Loucy (cell line): ENCODE data around the gene TENT4B.
A peak's percentile ranks its signal among the peaks of the same experiment; 100 is the strongest.

Experiments
- H2AFZ ChIP-seq: fragments of 200-600 bp; sonication (generic); 2 replicates; pipeline ENCODE4 v1.6.0; 2016; ENCODE audit warnings: antibody characterized with exemption, mild to moderate bottlenecking, low read length, moderate library complexity
- H3F3A ChIP-seq: fragments of 200-600 bp; 2 replicates; pipeline ENCODE4 v1.6.0; 2016; ENCODE audit warnings: antibody characterized with exemption, low read depth, mild to moderate bottlenecking
- H3K27me3 ChIP-seq: fragments of 200-600 bp; sonication (generic); 2 replicates; pipeline ENCODE4 v1.6.1; 2014; ENCODE audit warnings: low read length, mild to moderate bottlenecking; ENCODE audit not compliant: insufficient read depth, poor library complexity, severe bottlenecking
- H3K36me3 ChIP-seq: fragments of 200-600 bp; sonication (generic); 2 replicates; pipeline ENCODE4 v1.6.1; 2016; ENCODE audit warnings: low read length; ENCODE audit not compliant: insufficient read depth
- H3K4me1 ChIP-seq: fragments of 200-600 bp; sonication (generic); 2 replicates; pipeline ENCODE4 v1.5.1; 2014; ENCODE audit warnings: low read length, mild to moderate bottlenecking; ENCODE audit not compliant: insufficient read depth, poor library complexity, severe bottlenecking
- H3K4me2 ChIP-seq: fragments of 200-600 bp; sonication (generic); 2 replicates; pipeline ENCODE4 v1.6.0; 2014; ENCODE audit warnings: antibody characterized with exemption, low read length, low read depth, mild to moderate bottlenecking; ENCODE audit not compliant: poor library complexity, severe bottlenecking
- H3K4me3 ChIP-seq: fragments of 200-600 bp; sonication (generic); 2 replicates; pipeline ENCODE4 v1.5.1; 2014; ENCODE audit warnings: low read length, mild to moderate bottlenecking, mixed read lengths; ENCODE audit not compliant: poor library complexity, severe bottlenecking
- H3K79me2 ChIP-seq: fragments of 200-600 bp; sonication (generic); 2 replicates; pipeline ENCODE4 v1.6.1; 2014; ENCODE audit warnings: low read length; ENCODE audit not compliant: insufficient read depth
- H3K9ac ChIP-seq: fragments of 200-600 bp; sonication (generic); 2 replicates; pipeline ENCODE4 v1.6.0; 2014; ENCODE audit warnings: mild to moderate bottlenecking, low read depth, low read length, moderate library complexity; ENCODE audit not compliant: poor library complexity, severe bottlenecking
- H3K9me2 ChIP-seq: fragments of 200-600 bp; sonication (generic); replicated peaks from 2 replicates; pipeline ENCODE4 v1.6.1; 2016; ENCODE audit warnings: low read depth, low read length, mixed read lengths
- H3K9me3 ChIP-seq: fragments of 200-600 bp; sonication (generic); 2 replicates; pipeline ENCODE4 v1.6.1; 2014; ENCODE audit warnings: mild to moderate bottlenecking, antibody characterized with exemption, low read length, low read depth; ENCODE audit not compliant: insufficient read depth
- H4K20me1 ChIP-seq: fragments of 200-600 bp; sonication (generic); 2 replicates; pipeline ENCODE4 v1.6.0; 2014; ENCODE audit warnings: antibody characterized with exemption, low read length, mild to moderate bottlenecking; ENCODE audit not compliant: insufficient read depth, poor library complexity, severe bottlenecking
- EZH2phosphoT487 ChIP-seq: fragments of 200-600 bp; IDR thresholded peaks from 2 replicates; pipeline ENCODE4 v1.6.1; 2018; ENCODE audit warnings: antibody characterized with exemption, mild to moderate bottlenecking, moderate library complexity, borderline replicate concordance
- TF ChIP-seq, protein P1 (sequence below): fragments of 200-600 bp; sonication (generic); conservative IDR thresholded peaks from 2 replicates; pipeline ENCODE4 v1.5.1; 2014; ENCODE audit warnings: mild to moderate bottlenecking, antibody characterized with exemption, low read length

TENT4B gene

DNA sequence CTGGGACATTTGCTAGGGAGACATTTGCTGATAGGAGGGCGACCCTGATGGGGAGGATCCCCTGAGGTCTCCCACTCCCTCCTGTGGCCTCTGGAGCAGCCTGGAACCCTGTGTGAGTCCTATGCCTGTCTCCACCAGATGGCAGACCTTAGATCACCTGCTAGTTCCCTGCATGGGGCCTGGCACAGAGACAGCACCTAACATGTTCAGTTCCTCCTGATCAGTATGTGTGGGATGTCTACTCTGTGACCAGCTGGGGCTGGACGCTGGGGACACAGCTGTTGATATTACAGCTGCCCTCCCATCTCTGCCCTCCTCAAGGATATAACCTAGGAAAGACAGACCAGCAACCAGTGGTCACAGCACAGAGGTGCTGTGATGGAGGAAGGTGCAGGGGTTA, 112.2 kb downstream of the TENT4B start:
- no peaks in the 10 kb centered on the region; the same call in 1 of the 2 replicates for H3F3A ChIP-seq
- H3K4me1 ChIP-seq = peaks cover 53% of the 10 kb centered on the region
- TF ChIP-seq EZH2phosphoT487 = no peak
- TF ChIP-seq, protein P1, sequence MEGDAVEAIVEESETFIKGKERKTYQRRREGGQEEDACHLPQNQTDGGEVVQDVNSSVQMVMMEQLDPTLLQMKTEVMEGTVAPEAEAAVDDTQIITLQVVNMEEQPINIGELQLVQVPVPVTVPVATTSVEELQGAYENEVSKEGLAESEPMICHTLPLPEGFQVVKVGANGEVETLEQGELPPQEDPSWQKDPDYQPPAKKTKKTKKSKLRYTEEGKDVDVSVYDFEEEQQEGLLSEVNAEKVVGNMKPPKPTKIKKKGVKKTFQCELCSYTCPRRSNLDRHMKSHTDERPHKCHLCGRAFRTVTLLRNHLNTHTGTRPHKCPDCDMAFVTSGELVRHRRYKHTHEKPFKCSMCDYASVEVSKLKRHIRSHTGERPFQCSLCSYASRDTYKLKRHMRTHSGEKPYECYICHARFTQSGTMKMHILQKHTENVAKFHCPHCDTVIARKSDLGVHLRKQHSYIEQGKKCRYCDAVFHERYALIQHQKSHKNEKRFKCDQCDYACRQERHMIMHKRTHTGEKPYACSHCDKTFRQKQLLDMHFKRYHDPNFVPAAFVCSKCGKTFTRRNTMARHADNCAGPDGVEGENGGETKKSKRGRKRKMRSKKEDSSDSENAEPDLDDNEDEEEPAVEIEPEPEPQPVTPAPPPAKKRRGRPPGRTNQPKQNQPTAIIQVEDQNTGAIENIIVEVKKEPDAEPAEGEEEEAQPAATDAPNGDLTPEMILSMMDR = peak; percentile 76
- no peaks in the 10 kb centered on the region for H3K36me3 ChIP-seq
- no peak overlapping the region for H3K4me3 ChIP-seq
- 0 out of 2 replicates have a peak overlapping the region, but pooled peaks have one; percentile 16 for H2AFZ ChIP-seq
- H3K27me3 ChIP-seq = no peaks in the 10 kb centered on the region
- H3K9me2 ChIP-seq = no peaks in the 10 kb centered on the region
- peaks cover 38% of the 10 kb centered on the region for H3K79me2 ChIP-seq
- no peaks in the 10 kb centered on the region for H4K20me1 ChIP-seq
- H3K4me2 ChIP-seq = peak overlapping the region; percentile 97
- H3K9me3 ChIP-seq = no peaks in the 10 kb centered on the region
- H3K9ac ChIP-seq = peak overlapping the region; percentile 98

DNA sequence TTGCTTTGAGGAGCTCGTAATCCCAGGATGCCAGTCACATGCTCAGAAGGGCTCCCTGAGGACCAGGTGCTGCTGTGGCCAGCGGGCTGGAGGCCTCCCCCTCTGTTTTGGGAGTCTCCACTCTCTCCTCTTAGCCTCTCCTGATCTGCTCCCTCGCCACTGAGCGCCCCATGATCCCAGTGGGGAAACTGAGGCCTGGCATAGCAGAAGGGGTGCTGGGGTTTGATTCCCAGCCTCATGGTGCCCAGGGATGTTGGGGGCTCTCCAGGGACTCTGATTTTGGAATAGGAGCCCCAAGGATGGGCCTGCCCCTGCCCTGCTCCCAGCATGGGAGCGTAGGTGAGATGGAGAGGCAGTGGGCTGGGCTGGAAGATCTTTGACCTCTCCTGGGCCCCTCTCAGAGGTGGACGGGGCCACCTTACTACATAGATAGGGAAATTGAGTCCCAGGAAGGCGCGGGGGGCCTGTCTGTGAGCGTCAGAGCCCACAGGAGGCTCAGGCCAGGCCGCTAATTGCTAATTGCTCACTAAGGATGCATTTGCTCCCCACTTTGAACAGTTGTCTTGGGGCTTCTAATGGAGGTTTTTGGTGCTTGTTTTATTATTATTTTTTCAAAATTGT, 112.7 kb downstream of the TENT4B start:
- H3K9me2 ChIP-seq = no peaks in the 10 kb centered on the region
- peaks cover 44% of the 10 kb centered on the region for H3K79me2 ChIP-seq
- H3F3A ChIP-seq = no peaks in the 10 kb centered on the region; the same call in 1 of the 2 replicates
- TF ChIP-seq EZH2phosphoT487 = no peak
- TF ChIP-seq, protein P1 = no peak
- H3K27me3 ChIP-seq = no peaks in the 10 kb centered on the region
- no peaks in the 10 kb centered on the region for H3K9me3 ChIP-seq
- H3K4me3 ChIP-seq = peak overlapping the region; percentile 97
- H2AFZ ChIP-seq = 0 out of 2 replicates have a peak overlapping the region, but pooled peaks have one; percentile 16
- peak overlapping the region; percentile 98 for H3K9ac ChIP-seq
- peak overlapping the region; percentile 97 for H3K4me2 ChIP-seq
- H4K20me1 ChIP-seq = no peaks in the 10 kb centered on the region
- peaks cover 53% of the 10 kb centered on the region for H3K4me1 ChIP-seq
- no peaks in the 10 kb centered on the region for H3K36me3 ChIP-seq

DNA sequence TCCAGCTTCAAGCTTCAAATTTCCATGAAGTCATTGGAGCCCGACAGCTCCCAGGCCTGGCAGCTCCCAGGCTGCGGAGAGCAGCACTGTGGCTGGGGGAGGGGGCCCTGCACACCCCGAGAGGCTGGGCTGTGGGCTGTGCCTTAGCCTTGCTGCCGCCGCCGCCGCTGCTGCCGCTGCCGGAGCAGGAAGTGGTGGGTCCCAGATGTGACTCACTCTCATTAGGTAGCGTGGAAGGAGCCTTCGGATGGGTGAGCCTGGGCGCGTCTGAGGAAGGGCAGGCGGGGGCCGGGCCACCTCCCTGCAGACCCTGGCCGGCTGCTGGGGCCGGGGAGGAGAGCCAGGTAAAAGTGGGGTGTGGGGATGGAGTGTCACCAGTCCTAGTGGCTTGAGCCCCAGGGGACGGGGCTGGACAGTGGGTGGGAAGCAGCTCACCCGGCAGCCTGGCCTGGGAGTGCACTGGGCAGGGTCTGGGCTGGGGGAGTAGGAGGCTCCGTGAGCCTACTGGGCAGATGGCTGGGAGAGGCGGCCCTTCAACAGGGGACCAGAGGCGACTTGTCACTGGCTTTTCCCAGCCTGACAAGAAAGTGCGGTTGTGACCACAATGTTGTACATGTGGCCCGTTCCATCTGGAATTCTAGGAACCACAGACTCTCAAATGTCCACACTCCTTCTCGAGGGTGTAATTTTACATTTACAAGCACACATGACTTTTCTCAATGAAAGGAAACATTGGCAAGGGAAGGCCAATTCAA, 113.4 kb downstream of the TENT4B start, which contains the start of gene ADCY7:
ADCY7 (plus strand) TSS at position 215 of the 755 bp plus-strand sequence. CDS start 21,629 bp downstream, outside the sequence.
- H4K20me1 ChIP-seq = no peaks in the 10 kb centered on the region
- peaks cover 51% of the 10 kb centered on the region for H3K79me2 ChIP-seq
- H3K27me3 ChIP-seq = no peaks in the 10 kb centered on the region
- no peaks in the 10 kb centered on the region; the same call in 1 of the 2 replicates for H3F3A ChIP-seq
- no peaks in the 10 kb centered on the region for H3K9me2 ChIP-seq
- no peaks in the 10 kb centered on the region for H3K36me3 ChIP-seq
- peaks cover 54% of the 10 kb centered on the region for H3K4me1 ChIP-seq
- H2AFZ ChIP-seq = 0 out of 2 replicates have a peak within 1 kb of the TSS, but pooled peaks have one; percentile 16
- H3K9me3 ChIP-seq = no peaks in the 10 kb centered on the region
- peak within 1 kb of the TSS; percentile 98 for H3K9ac ChIP-seq
- H3K4me3 ChIP-seq = peak within 1 kb of the TSS; percentile 97
- TF ChIP-seq, protein P1 = no peak
- no peak for TF ChIP-seq EZH2phosphoT487
- peak within 1 kb of the TSS; percentile 97 for H3K4me2 ChIP-seq
